BLaER1 (cell line): ENCODE results near the gene GAN.

ENCODE experiments used
- H3K27ac ChIP-seq: shearing (Covaris generic); formaldehyde crosslinking; 2 replicates; pipeline ENCODE4 v1.8.1; 2022
- H3K27me3 ChIP-seq: shearing (Covaris generic); formaldehyde crosslinking; 2 replicates; pipeline ENCODE4 v1.8.1; 2022
- H3K36me3 ChIP-seq: shearing (Covaris generic); formaldehyde crosslinking; 2 replicates; pipeline ENCODE4 v1.8.1; 2022
- H3K4me1 ChIP-seq: shearing (Covaris generic); formaldehyde crosslinking; 2 replicates; pipeline ENCODE4 v1.8.1; 2022
- H3K4me2 ChIP-seq: shearing (Covaris generic); formaldehyde crosslinking; 2 replicates; pipeline ENCODE4 v1.8.1; 2022
- H3K4me3 ChIP-seq: shearing (Covaris generic); formaldehyde crosslinking; 2 replicates; pipeline ENCODE4 v1.8.1; 2022
- H3K9ac ChIP-seq: shearing (Covaris generic); formaldehyde crosslinking; 2 replicates; pipeline ENCODE4 v1.8.1; 2022
- H3K9me3 ChIP-seq: shearing (Covaris generic); formaldehyde crosslinking; 2 replicates; pipeline ENCODE4 v1.8.1; 2022
- H4K20me1 ChIP-seq: shearing (Covaris generic); formaldehyde crosslinking; 2 replicates; pipeline ENCODE4 v1.8.1; 2022
- Cebpa-rat ChIP-seq: shearing (Covaris generic); IDR thresholded peaks from 2 replicates; pipeline ENCODE4 v1.8.1; 2022

Gene GAN

DNA sequence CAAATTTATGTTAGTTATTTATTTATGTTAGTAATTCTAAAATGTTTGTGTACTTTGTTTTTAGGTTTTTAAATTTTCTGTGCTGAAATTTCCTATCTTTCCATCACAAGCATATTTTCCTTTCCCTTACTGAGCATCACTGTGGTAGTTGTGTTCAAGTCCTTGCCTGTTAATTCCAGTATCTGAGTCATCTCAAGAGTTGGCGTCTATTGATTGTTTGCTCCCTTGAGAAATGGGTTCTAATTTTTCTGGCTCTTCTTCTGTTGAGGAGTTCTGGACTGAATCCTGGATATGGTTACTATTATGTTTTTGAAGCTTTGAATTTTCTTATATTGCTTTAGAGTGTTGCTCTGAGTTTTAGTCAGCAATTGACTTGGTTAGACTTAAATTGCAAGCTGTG lies 56.3 kb downstream of the GAN start:
- Histone ChIP-seq H3K9ac (no peak overlapping the region), H3K36me3 (peaks cover 63% of the 10 kb centered on the region), H3K27ac (no peak overlapping the region), H3K4me3 (no peak overlapping the region), H3K9me3 (no peaks in the 10 kb centered on the region), H3K4me2 (no peak overlapping the region), H3K4me1 (peaks cover 11% of the 10 kb centered on the region; the same call in 1 of the 2 replicates), H3K27me3 (no peaks in the 10 kb centered on the region), H4K20me1 (peaks cover 1% of the 10 kb centered on the region; the same call in 1 of the 2 replicates)
- TF ChIP-seq Cebpa-rat, result no peak

DNA sequence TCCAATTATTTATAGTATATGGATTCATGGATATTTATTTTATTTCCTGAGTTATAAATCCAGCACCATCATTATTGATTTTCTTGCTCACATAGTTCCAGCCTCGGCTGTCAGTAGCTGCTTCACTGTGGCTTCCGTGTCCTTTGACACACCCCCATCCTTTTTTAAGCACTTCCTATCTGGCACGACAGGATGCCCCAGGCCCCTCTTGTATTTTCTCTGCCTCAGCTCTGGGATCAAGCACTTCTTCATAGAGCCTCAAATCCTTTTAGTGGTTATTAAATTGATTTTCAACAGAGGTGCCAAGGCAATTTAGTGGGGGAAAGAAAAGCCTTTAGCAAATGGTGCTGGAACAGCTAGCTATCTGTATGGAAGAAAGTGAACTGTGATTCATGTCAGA lies 59.8 kb downstream of the GAN start:
- no peak for TF ChIP-seq Cebpa-rat
- no peaks in the 10 kb centered on the region for H4K20me1 ChIP-seq
- H3K4me2 ChIP-seq, result 0 out of 2 replicates have a peak overlapping the region, but pooled peaks have one; percentile 22
- no peaks in the 10 kb centered on the region for H3K9me3 ChIP-seq
- no peak overlapping the region for H3K9ac ChIP-seq
- no peak overlapping the region for H3K27ac ChIP-seq
- peaks cover 60% of the 10 kb centered on the region for H3K36me3 ChIP-seq
- no peaks in the 10 kb centered on the region for H3K27me3 ChIP-seq
- peaks cover 7% of the 10 kb centered on the region; the same call in 1 of the 2 replicates for H3K4me1 ChIP-seq
- H3K4me3 ChIP-seq, result no peak overlapping the region

- H3K9me3 ChIP-seq, result no peaks in the 10 kb centered on the region
Observed at GRCh38 chr16:81376880-81377279, 62.1 kb downstream of the GAN start.

GRCh38 chr16:81378049-81378448 lies 63.3 kb downstream of the GAN start:
- H3K36me3 ChIP-seq, result peaks cover 47% of the 10 kb centered on the region
- H4K20me1 ChIP-seq, result no peaks in the 10 kb centered on the region
- H3K27me3 ChIP-seq, result no peaks in the 10 kb centered on the region
- H3K9me3 ChIP-seq, result no peaks in the 10 kb centered on the region
- TF ChIP-seq Cebpa-rat, result no peak
- no peak overlapping the region for H3K27ac ChIP-seq
- peaks cover 7% of the 10 kb centered on the region; the same call in 1 of the 2 replicates for H3K4me1 ChIP-seq
- H3K4me3 ChIP-seq, result no peak overlapping the region
- no peak overlapping the region for H3K4me2 ChIP-seq
- no peak overlapping the region for H3K9ac ChIP-seq

More at GRCh38 chr16:81376880-81377279, 62.1 kb downstream of the GAN start:
- H4K20me1 ChIP-seq, result no peaks in the 10 kb centered on the region
- peaks cover 58% of the 10 kb centered on the region for H3K36me3 ChIP-seq
- no peak overlapping the region for H3K4me2 ChIP-seq
- peaks cover 7% of the 10 kb centered on the region; the same call in 1 of the 2 replicates for H3K4me1 ChIP-seq
- no peak for TF ChIP-seq Cebpa-rat
- H3K27me3 ChIP-seq, result no peaks in the 10 kb centered on the region
- H3K9ac ChIP-seq, result no peak overlapping the region
- no peak overlapping the region for H3K27ac ChIP-seq
- no peak overlapping the region for H3K4me3 ChIP-seq

GRCh38 chr16:81380932-81381331 lies 66.2 kb downstream of the GAN start:
- no peak overlapping the region for H3K4me2 ChIP-seq
- H3K4me3 ChIP-seq, result no peak overlapping the region
- no peaks in the 10 kb centered on the region for H3K27me3 ChIP-seq
- no peak overlapping the region for H3K27ac ChIP-seq
- no peaks in the 10 kb centered on the region for H3K4me1 ChIP-seq
- peaks cover 58% of the 10 kb centered on the region for H3K36me3 ChIP-seq
- TF ChIP-seq Cebpa-rat, result no peak
- H3K9me3 ChIP-seq, result no peaks in the 10 kb centered on the region
- no peak overlapping the region for H3K9ac ChIP-seq
- no peaks in the 10 kb centered on the region for H4K20me1 ChIP-seq

DNA sequence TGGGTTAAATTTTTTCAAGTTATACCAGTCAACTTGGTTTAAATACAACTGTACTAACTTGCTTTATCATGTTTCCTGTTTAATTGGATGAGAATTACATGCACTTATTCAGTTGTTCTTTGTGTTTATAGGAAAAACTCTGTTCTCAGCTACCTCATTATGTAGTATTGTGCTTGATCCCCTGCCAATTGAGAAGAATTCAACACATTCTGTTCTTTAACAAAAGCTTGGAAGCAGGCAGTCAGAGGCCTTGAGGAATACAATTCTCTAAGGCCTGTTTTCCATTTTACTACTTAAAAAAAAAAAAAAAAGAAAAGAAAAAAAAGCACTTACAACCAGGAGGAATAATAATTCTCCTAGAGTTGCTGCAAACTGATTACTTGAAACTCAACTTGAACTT lies 69.2 kb downstream of the GAN start:
- Histone ChIP-seq H3K27ac (no peak overlapping the region), H3K4me3 (no peak overlapping the region), H4K20me1 (no peaks in the 10 kb centered on the region), H3K27me3 (no peaks in the 10 kb centered on the region), H3K4me2 (no peak overlapping the region), H3K36me3 (peaks cover 51% of the 10 kb centered on the region), H3K4me1 (no peaks in the 10 kb centered on the region), H3K9me3 (no peaks in the 10 kb centered on the region), H3K9ac (no peak overlapping the region)
- no peak for TF ChIP-seq Cebpa-rat

GRCh38 chr16:81385031-81385756 lies 70.4 kb downstream of the GAN start:
- TF ChIP-seq Cebpa-rat, result no peak
- H3K27ac ChIP-seq, result no peak overlapping the region

GRCh38 chr16:81388357-81388756 lies 73.6 kb downstream of the GAN start:
- H3K9ac ChIP-seq, result no peak overlapping the region
- H3K4me3 ChIP-seq, result no peak overlapping the region
- TF ChIP-seq Cebpa-rat, result no peak
- no peaks in the 10 kb centered on the region for H3K27me3 ChIP-seq
- no peaks in the 10 kb centered on the region for H3K4me1 ChIP-seq
- H3K36me3 ChIP-seq, result peaks cover 59% of the 10 kb centered on the region
- no peak overlapping the region for H3K27ac ChIP-seq
- no peaks in the 10 kb centered on the region for H4K20me1 ChIP-seq
- no peaks in the 10 kb centered on the region for H3K9me3 ChIP-seq
- no peak overlapping the region for H3K4me2 ChIP-seq

More at GRCh38 chr16:81385031-81385756, 70.4 kb downstream of the GAN start:
- Histone ChIP-seq H3K4me3 (no peak overlapping the region), H3K27me3 (no peaks in the 10 kb centered on the region), H4K20me1 (no peaks in the 10 kb centered on the region), H3K4me2 (no peak overlapping the region), H3K4me1 (no peaks in the 10 kb centered on the region), H3K9ac (no peak overlapping the region), H3K9me3 (no peaks in the 10 kb centered on the region), H3K36me3 (peaks cover 52% of the 10 kb centered on the region)

DNA sequence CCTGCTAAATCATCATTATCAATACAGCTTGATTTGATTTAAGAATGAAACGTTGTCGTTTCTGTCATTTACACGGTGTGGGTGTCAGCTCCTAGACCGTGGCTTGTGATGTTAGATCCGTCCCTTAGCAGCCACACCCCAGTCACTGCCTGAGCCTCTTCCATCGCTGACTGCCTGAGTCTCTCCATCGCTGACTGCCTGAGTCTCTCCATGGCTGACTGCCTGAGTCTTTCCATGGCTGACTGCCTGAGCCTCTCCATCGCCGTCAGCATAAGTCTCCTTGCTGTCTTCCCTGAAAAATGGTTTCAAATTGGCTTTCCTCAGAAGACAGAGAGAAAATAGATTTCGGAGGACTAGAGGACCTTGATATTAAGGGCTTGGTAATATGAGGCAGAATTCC lies 76.1 kb downstream of the GAN start:
- no peaks in the 10 kb centered on the region for H3K9me3 ChIP-seq
- no peak overlapping the region for H3K4me3 ChIP-seq
- H3K36me3 ChIP-seq, result peaks cover 41% of the 10 kb centered on the region
- TF ChIP-seq Cebpa-rat, result no peak
- H3K4me2 ChIP-seq, result no peak overlapping the region
- H3K9ac ChIP-seq, result no peak overlapping the region
- H3K27me3 ChIP-seq, result no peaks in the 10 kb centered on the region
- H3K27ac ChIP-seq, result no peak overlapping the region
- no peaks in the 10 kb centered on the region for H3K4me1 ChIP-seq
- H4K20me1 ChIP-seq, result no peaks in the 10 kb centered on the region

- no peak overlapping the region for H3K4me3 ChIP-seq
- TF ChIP-seq Cebpa-rat, result no peak
- H3K27me3 ChIP-seq, result no peaks in the 10 kb centered on the region
- H3K27ac ChIP-seq, result no peak overlapping the region
- H3K4me1 ChIP-seq, result no peaks in the 10 kb centered on the region
- no peak overlapping the region for H3K9ac ChIP-seq
- no peak overlapping the region for H3K4me2 ChIP-seq
- no peaks in the 10 kb centered on the region for H4K20me1 ChIP-seq
- H3K9me3 ChIP-seq, result no peaks in the 10 kb centered on the region
- peaks cover 40% of the 10 kb centered on the region for H3K36me3 ChIP-seq
Observed at GRCh38 chr16:81392011-81392410, 77.2 kb downstream of the GAN start.
